IMR-90 (cell line): ENCODE measurements around the gene COL4A3. TPM values are rescaled to one million over a fixed set of nuclear protein-coding genes. Genes with fewer than 3 reads are reported as not detected.

Experiments used
- ATAC-seq: fragments of 200-7000 bp; cut with Tn5 transposase; 2 replicates; pipeline ENCODE4 v1.9.1; 2020; ENCODE audit warnings: low read depth, mild to moderate bottlenecking, moderate library complexity
- BruUV-seq: library from RNA; stranded (reverse); fragments of 400-500 nt; replicated peaks from 2 replicates; lab custom pipeline; 2021; lab: Mats Ljungman, UMichigan
- CTCF ChIA-PET: fragments of 300-600 bp; formaldehyde crosslinking; extraction: SDS; loops from one replicate; lab custom pipeline; 2021; ENCODE audit warnings: antibody characterized with exemption; lab: Yijun Ruan, JAX
- POLR2A ChIA-PET: fragments of 300-600 bp; sonication (Branson Sonifier 250); formaldehyde crosslinking; loops from one replicate; lab custom pipeline; 2022; ENCODE audit warnings: antibody characterized with exemption; ENCODE audit not compliant: unreplicated experiment; lab: Charles Lee
- DNase-seq: peaks from one replicate; pipeline ENCODE4 v3.0.0; 2013
- H2AFZ ChIP-seq: replicated peaks from 2 replicates; pipeline ENCODE3; 2013; ENCODE audit warnings: low read length, mild to moderate bottlenecking; ENCODE audit not compliant: poor library complexity
- H2AK5ac ChIP-seq: 2 replicates; pipeline ENCODE4 v1.6.1; 2013; ENCODE audit warnings: low read depth, low read length, inconsistent platforms
- H2AK9ac ChIP-seq: replicated peaks from 2 replicates; pipeline ENCODE3; 2013; ENCODE audit warnings: mild to moderate bottlenecking, low read depth, low read length, moderate library complexity; ENCODE audit not compliant: poor library complexity
- H2BK120ac ChIP-seq: 2 replicates; pipeline ENCODE4 v1.6.1; 2013; ENCODE audit warnings: low read depth, low read length, inconsistent platforms
- H2BK15ac ChIP-seq: 3 replicates; pipeline ENCODE4 v1.6.1; 2013; ENCODE audit warnings: low read depth, low read length, inconsistent platforms
- H2BK20ac ChIP-seq: 2 replicates; pipeline ENCODE4 v1.6.1; 2013; ENCODE audit warnings: low read depth, mild to moderate bottlenecking, inconsistent platforms, low read length, moderate library complexity
- H2BK5ac ChIP-seq: 2 replicates; pipeline ENCODE4 v1.6.1; 2013; ENCODE audit warnings: mild to moderate bottlenecking, low read depth, low read length, inconsistent platforms; ENCODE audit not compliant: poor library complexity, severe bottlenecking
- H3K14ac ChIP-seq: replicated peaks from 2 replicates; pipeline ENCODE4 v1.6.1; 2013; ENCODE audit warnings: low read depth, low read length, inconsistent platforms
- H3K18ac ChIP-seq: 2 replicates; pipeline ENCODE4 v1.6.1; 2013; ENCODE audit warnings: low read depth, low read length, control low read depth
- H3K23ac ChIP-seq: 2 replicates; pipeline ENCODE4 v1.6.1; 2013; ENCODE audit warnings: low read depth, low read length, inconsistent platforms
- H3K27ac ChIP-seq: 2 replicates; pipeline ENCODE4 v1.5.1; 2013; ENCODE audit warnings: mild to moderate bottlenecking, control low read depth, low read length; ENCODE audit not compliant: insufficient read depth
- H3K27me3 ChIP-seq: 2 replicates; pipeline ENCODE4 v1.6.1; 2013; ENCODE audit warnings: low read length; ENCODE audit not compliant: control insufficient read depth, insufficient read depth
- H3K36me3 ChIP-seq: 2 replicates; pipeline ENCODE4 v1.6.1; 2013; ENCODE audit warnings: low read length, mixed read lengths; ENCODE audit not compliant: control insufficient read depth, insufficient read depth
- H3K4ac ChIP-seq: 2 replicates; pipeline ENCODE4 v1.6.1; 2013; ENCODE audit warnings: low read depth, low read length, inconsistent platforms
- H3K4me1 ChIP-seq: 2 replicates; pipeline ENCODE4 v1.6.1; 2013; ENCODE audit warnings: low read length, mixed read lengths; ENCODE audit not compliant: control insufficient read depth, insufficient read depth
- H3K4me2 ChIP-seq: 2 replicates; pipeline ENCODE4 v1.6.1; 2013; ENCODE audit warnings: low read depth, mild to moderate bottlenecking, control low read depth, low read length, moderate library complexity
- H3K4me3 ChIP-seq: 2 replicates; pipeline ENCODE4 v1.5.1; 2013; ENCODE audit warnings: low read depth, mild to moderate bottlenecking, control low read depth, low read length, moderate library complexity; ENCODE audit not compliant: insufficient read depth
- H3K56ac ChIP-seq: 2 replicates; pipeline ENCODE4 v1.6.1; 2013; ENCODE audit warnings: low read length, inconsistent platforms; ENCODE audit not compliant: insufficient read depth; ENCODE audit errors: extremely low read depth
- H3K79me1 ChIP-seq, 2 experiments: 2 replicates each; pipeline ENCODE4 v1.6.1; 2013; ENCODE audit warnings: low read length in 2 of 2, inconsistent platforms in 1 of 2, low read depth in 1 of 2
- H3K9ac ChIP-seq: 2 replicates; pipeline ENCODE4 v1.6.1; 2013; ENCODE audit warnings: low read depth, low read length, control low read depth
- H3K9me1 ChIP-seq: 2 replicates; pipeline ENCODE4 v1.6.1; 2013; ENCODE audit warnings: low read length, inconsistent platforms; ENCODE audit not compliant: insufficient read depth
- H3K9me3 ChIP-seq: 2 replicates; pipeline ENCODE4 v1.6.1; 2013; ENCODE audit warnings: low read length; ENCODE audit not compliant: control insufficient read depth, insufficient read depth
- H4K20me1 ChIP-seq: 2 replicates; pipeline ENCODE4 v1.6.1; 2013; ENCODE audit warnings: low read length, inconsistent platforms; ENCODE audit not compliant: insufficient read depth
- H4K5ac ChIP-seq: 2 replicates; pipeline ENCODE4 v1.6.1; 2013; ENCODE audit warnings: mild to moderate bottlenecking, low read depth, low read length, control low read depth
- H4K8ac ChIP-seq, 2 experiments: 2 replicates each; pipeline ENCODE4 v1.6.1; 2013; ENCODE audit warnings: low read depth in 2 of 2, low read length in 2 of 2, control low read depth in 1 of 2, inconsistent platforms in 1 of 2
- H4K91ac ChIP-seq: 2 replicates; pipeline ENCODE4 v1.6.1; 2013; ENCODE audit warnings: low read depth, low read length, inconsistent platforms; ENCODE audit not compliant: insufficient read depth
- CEBPB ChIP-seq: IDR thresholded peaks from 2 replicates; pipeline ENCODE4 v1.6.1; 2012; ENCODE audit warnings: low read depth, low read length, improper control_type of control experiment
- CHD1 ChIP-seq: IDR thresholded peaks from 2 replicates; pipeline ENCODE4 v1.6.1; 2012; ENCODE audit warnings: low read depth, low read length, improper control_type of control experiment
- SMC3 ChIP-seq: fragments of 150-350 bp; IDR thresholded peaks from 2 replicates; pipeline ENCODE4 v1.6.1; 2016; ENCODE audit warnings: low read depth, mild to moderate bottlenecking, antibody characterized with exemption, low read length, moderate library complexity
- WGBS, 2 experiments: methylation state at CpG; one replicate each; pipeline versions ENCODE4 v1.1.5 to v1.1.7; 2013; ENCODE audit warnings: missing lambda C conversion rate in 2 of 2; ENCODE audit not compliant: insufficient read length in 1 of 2; ENCODE audit errors: extremely low coverage in 2 of 2; 5-methylcytosine and 5-hydroxymethylcytosine counted together
- dilution Hi-C: fragments of 300-500 bp; cut with HindIII; formaldehyde crosslinking; loops from one replicate; pipeline ENCODE4 v1.14.3; 2018; ENCODE audit warnings: low sequenced_read_pairs; ENCODE audit not compliant: unreplicated experiment
- in situ Hi-C: fragments of 300-500 bp; cut with MboI; formaldehyde crosslinking; loops from 3 replicates; pipeline ENCODE4 v1.14.3; 2019; ENCODE audit warnings: low sequenced_read_pairs, inconsistent platforms, mixed read lengths
- intact Hi-C: fragments of 100-400 bp; cut with micrococcal nuclease; formaldehyde crosslinking; loops from 2 replicates; pipeline ENCODE4 v1.10.0; 2022
- polyA plus RNA-seq, 3 experiments: library from polyadenylated mRNA; depleted of rRNA; stranded (reverse); fragments of >200 nt; gene quantifications; 2 replicates each; pipeline ENCODE4 v1.2.3, GENCODE V29; 2012; ENCODE audit warnings: low replicate concordance in 1 of 3
- total RNA-seq: library from RNA; depleted of rRNA; stranded (reverse); fragments of >200 nt; gene quantifications from 2 replicates; pipeline ENCODE4 v1.2.3, GENCODE V29; 2012
- TF ChIP-seq, protein P1 (sequence below): conservative IDR thresholded peaks from 2 replicates; pipeline ENCODE4 v1.5.1; 2012; ENCODE audit warnings: mild to moderate bottlenecking, low read depth, low read length, improper control_type of control experiment
- TF ChIP-seq, protein P2 (sequence below): fragments of 150-350 bp; IDR thresholded peaks from 2 replicates; pipeline ENCODE4 v1.6.1; 2017; ENCODE audit warnings: mild to moderate bottlenecking, antibody characterized with exemption, low read length, low read depth

Gene COL4A3
- total and polyA plus RNA-seq, 2 of the 4 experiments (the other 2 are of a cell fraction), result not detected

DNA sequence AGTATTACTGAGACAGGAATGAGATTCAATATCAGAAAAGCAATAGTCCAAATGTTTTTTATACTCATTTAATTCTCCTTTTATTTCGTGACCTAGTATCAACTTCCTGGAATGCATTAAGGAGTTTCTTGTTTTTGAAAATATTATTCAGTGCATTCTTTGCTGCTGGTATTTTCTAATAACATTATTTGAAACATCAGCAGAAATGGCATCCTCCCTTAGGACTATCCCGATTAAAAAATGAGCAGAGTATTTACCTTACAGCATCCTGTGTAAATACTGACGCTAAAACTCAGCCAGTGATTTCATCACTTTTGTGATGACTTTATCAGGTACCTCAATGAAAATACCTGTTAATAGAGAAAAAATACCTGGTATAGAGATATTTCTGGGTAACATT, 16.3 kb downstream of the COL4A3 start:
- Histone ChIP-seq H3K27me3 (peaks cover 2% of the 10 kb centered on the region; the same call in 1 of the 2 replicates), H2AFZ (no peak overlapping the region), H4K91ac (no peak overlapping the region), H3K4me3 (no peak overlapping the region), H2BK15ac (no peak overlapping the region), H3K4me2 (no peak overlapping the region), H3K79me1 (no peaks in the 10 kb centered on the region), H3K9ac (no peak overlapping the region), H2BK20ac (no peak overlapping the region), H4K20me1 (no peaks in the 10 kb centered on the region), H3K36me3 (no peaks in the 10 kb centered on the region), H3K9me1 (no peaks in the 10 kb centered on the region), H2AK9ac (no peak overlapping the region), H3K27ac (no peak overlapping the region), H3K56ac (no peak overlapping the region), H2BK120ac (no peak overlapping the region), H4K8ac (no peak overlapping the region), H3K4ac (no peak overlapping the region), H3K18ac (no peak overlapping the region), H3K14ac (no peak overlapping the region), H3K9me3 (no peaks in the 10 kb centered on the region), H2AK5ac (no peak overlapping the region), H3K4me1 (no peaks in the 10 kb centered on the region), H3K23ac (no peak overlapping the region), H2BK5ac (no peak overlapping the region), H4K5ac (no peak overlapping the region)
- intact Hi-C loops (no loop called here), in situ Hi-C loops (no loop called here), dilution Hi-C loops (no loop called here)
- WGBS, 2 experiments, result no CpG with 5 or more reads among the region's 3 CpGs
- BruUV-seq, result no TSS peak
- no peak for TF ChIP-seq SMC3
- no peak for TF ChIP-seq CEBPB
- no peak for TF ChIP-seq CHD1
- TF ChIP-seq, protein P1, sequence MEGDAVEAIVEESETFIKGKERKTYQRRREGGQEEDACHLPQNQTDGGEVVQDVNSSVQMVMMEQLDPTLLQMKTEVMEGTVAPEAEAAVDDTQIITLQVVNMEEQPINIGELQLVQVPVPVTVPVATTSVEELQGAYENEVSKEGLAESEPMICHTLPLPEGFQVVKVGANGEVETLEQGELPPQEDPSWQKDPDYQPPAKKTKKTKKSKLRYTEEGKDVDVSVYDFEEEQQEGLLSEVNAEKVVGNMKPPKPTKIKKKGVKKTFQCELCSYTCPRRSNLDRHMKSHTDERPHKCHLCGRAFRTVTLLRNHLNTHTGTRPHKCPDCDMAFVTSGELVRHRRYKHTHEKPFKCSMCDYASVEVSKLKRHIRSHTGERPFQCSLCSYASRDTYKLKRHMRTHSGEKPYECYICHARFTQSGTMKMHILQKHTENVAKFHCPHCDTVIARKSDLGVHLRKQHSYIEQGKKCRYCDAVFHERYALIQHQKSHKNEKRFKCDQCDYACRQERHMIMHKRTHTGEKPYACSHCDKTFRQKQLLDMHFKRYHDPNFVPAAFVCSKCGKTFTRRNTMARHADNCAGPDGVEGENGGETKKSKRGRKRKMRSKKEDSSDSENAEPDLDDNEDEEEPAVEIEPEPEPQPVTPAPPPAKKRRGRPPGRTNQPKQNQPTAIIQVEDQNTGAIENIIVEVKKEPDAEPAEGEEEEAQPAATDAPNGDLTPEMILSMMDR, result no peak
- TF ChIP-seq, protein P2, sequence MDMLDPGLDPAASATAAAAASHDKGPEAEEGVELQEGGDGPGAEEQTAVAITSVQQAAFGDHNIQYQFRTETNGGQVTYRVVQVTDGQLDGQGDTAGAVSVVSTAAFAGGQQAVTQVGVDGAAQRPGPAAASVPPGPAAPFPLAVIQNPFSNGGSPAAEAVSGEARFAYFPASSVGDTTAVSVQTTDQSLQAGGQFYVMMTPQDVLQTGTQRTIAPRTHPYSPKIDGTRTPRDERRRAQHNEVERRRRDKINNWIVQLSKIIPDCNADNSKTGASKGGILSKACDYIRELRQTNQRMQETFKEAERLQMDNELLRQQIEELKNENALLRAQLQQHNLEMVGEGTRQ, result no peak
- DNase-seq (no peak), ATAC-seq (no peak)
- ChIA-PET CTCF (no interaction called here), POLR2A (no interaction called here)
